SU-DHL-6 (cell line): Measurements from ENCODE around the gene ATP8A2.

Experiments used
- EZH2phosphoT487 ChIP-seq: fragments of 200-600 bp; sonication (generic), shearing (Covaris generic); conservative IDR thresholded peaks from 2 replicates; pipeline ENCODE4 v1.6.1; 2018; ENCODE audit warnings: mild to moderate bottlenecking, antibody characterized with exemption, low read length, moderate library complexity, mixed read lengths
- TF ChIP-seq, protein P1 (sequence below): fragments of 200-600 bp; sonication (generic); IDR thresholded peaks from one replicate; pipeline ENCODE4 v1.5.1; 2017; ENCODE audit warnings: antibody characterized with exemption, mild to moderate bottlenecking, low read length, moderate library complexity; ENCODE audit not compliant: insufficient read depth, poor library complexity, severe bottlenecking

DNA sequence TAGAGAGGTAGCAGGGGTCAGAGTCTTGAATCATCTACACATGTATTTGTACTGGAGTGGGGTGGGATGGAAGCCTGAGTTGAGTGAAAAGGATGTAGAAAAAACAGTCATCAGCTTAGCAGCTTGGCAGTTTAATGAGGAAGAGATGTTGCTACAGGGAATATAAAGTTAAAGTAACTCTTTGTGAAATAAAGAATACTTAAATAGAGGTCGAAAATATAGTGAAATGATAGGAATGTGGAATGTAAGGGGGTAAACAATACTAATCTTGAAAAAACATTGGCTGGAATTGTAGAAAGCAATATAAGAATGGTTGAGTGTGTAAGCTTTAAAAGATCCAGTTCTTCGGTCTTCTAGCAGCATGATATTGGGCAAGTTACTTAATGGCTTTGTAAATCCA is 47.7 kb upstream of the ATP8A2 start:
- TF ChIP-seq, protein P1, sequence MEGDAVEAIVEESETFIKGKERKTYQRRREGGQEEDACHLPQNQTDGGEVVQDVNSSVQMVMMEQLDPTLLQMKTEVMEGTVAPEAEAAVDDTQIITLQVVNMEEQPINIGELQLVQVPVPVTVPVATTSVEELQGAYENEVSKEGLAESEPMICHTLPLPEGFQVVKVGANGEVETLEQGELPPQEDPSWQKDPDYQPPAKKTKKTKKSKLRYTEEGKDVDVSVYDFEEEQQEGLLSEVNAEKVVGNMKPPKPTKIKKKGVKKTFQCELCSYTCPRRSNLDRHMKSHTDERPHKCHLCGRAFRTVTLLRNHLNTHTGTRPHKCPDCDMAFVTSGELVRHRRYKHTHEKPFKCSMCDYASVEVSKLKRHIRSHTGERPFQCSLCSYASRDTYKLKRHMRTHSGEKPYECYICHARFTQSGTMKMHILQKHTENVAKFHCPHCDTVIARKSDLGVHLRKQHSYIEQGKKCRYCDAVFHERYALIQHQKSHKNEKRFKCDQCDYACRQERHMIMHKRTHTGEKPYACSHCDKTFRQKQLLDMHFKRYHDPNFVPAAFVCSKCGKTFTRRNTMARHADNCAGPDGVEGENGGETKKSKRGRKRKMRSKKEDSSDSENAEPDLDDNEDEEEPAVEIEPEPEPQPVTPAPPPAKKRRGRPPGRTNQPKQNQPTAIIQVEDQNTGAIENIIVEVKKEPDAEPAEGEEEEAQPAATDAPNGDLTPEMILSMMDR, result no peak
- TF ChIP-seq EZH2phosphoT487, result no peak
